GM12874 (cell line): ENCODE data around the gene ZNF710.

ENCODE experiments used
- CTCF ChIP-seq: IDR thresholded peaks from 2 replicates; pipeline ENCODE4 v1.5.1; 2011; ENCODE audit warnings: low read depth, mild to moderate bottlenecking, control low read depth, low read length, moderate library complexity; ENCODE audit not compliant: insufficient read depth

Gene ZNF710

GRCh38 chr15:90074916-90075315 is 73.8 kb downstream of the ZNF710 start:
- TF ChIP-seq CTCF = no peak

GRCh38 chr15:90075420-90076289 is 74.5 kb downstream of the ZNF710 start:
- no peak for TF ChIP-seq CTCF

- TF ChIP-seq CTCF = no peak
Measured at GRCh38 chr15:90076716-90077115, 75.6 kb downstream of the ZNF710 start.

- no peak for TF ChIP-seq CTCF
Measured at GRCh38 chr15:90078965-90079364, 77.8 kb downstream of the ZNF710 start.

- TF ChIP-seq CTCF = no peak
Measured at GRCh38 chr15:90079619-90080457, 78.7 kb downstream of the ZNF710 start.

- no peak for TF ChIP-seq CTCF
Measured at GRCh38 chr15:90080458-90080755, 79.3 kb downstream of the ZNF710 start.

GRCh38 chr15:90080818-90081393 is 79.8 kb downstream of the ZNF710 start:
- TF ChIP-seq CTCF = no peak
